ENCODE results near the gene FYN. TPM values are rescaled to one million over a fixed set of nuclear protein-coding genes. Genes with fewer than 3 reads are reported as not detected.

FYN gene
- total RNA-seq, 1 donor from 2014 or later = 46.3 TPM

DNA sequence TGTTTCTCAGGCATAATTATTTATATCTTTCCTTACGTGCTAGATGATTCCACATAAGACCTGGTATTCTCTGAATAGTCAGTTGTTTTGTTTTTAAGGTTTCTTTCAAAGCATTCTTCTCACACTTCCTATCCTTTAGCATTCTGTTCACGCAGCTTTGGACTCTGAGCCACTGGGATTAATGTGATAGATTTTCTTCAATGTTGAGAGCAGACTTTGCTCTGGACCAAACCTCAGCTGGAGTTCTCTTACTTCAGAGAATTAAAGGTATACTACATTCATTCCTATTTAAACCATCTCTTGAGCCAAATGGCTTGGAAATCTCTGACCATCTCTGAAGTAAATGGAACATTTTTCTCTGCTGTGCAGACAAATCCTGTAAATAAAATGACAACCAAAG lies 196.9 kb downstream of the FYN start:
- H3K36me3 ChIP-seq = peaks cover 39% of the 10 kb centered on the region
- no peak overlapping the region for H3K4me3 ChIP-seq
- no peak for DNase-seq
- no peaks in the 10 kb centered on the region for H3K9me3 ChIP-seq (replicated peaks)
- peaks cover 38% of the 10 kb centered on the region for H3K4me1 ChIP-seq
- intact Hi-C loops (cut with micrococcal nuclease) = no loop called here
- no peak overlapping the region for H3K27ac ChIP-seq (replicated peaks)
- no peak for TF ChIP-seq CTCF (IDR thresholded peaks at IDR 0.05; ENCODE audit: borderline replicate concordance)
- H3K27me3 ChIP-seq (ENCODE audit: low read depth) = no peaks in the 10 kb centered on the region

- Histone ChIP-seq H3K4me3 (no peak overlapping the region), H3K9me3 (replicated peaks) (no peaks in the 10 kb centered on the region), H3K4me1 (peaks cover 24% of the 10 kb centered on the region), H3K36me3 (peaks cover 48% of the 10 kb centered on the region), H3K27ac (replicated peaks) (no peak overlapping the region), H3K27me3 (ENCODE audit: low read depth) (no peaks in the 10 kb centered on the region)
- TF ChIP-seq CTCF (IDR thresholded peaks at IDR 0.05; ENCODE audit: borderline replicate concordance) = no peak
- no peak for DNase-seq
- intact Hi-C loops (cut with micrococcal nuclease) = no loop called here
Observed at GRCh38 chr6:111674883-111675282, 198.4 kb downstream of the FYN start.

DNA sequence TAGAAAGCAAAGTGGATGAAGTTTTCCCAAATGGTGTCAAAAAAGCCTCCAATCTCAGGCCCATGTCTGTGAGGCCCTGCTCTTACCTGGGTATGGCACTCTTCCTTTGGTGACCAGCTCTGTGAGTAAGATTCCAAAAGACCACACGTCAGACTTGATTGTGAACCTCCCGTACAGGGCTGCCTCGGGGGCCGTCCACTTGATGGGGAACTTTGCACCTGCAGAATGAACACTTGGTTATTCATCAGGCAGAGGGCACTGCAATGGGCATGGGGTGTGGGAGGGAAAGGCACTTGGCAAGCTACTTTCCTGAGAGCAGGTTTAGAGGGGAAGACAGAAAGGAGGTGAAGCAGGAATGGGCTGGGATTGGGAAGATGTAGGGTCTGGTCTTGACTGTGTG lies 198.8 kb downstream of the FYN start:
- peaks cover 19% of the 10 kb centered on the region for H3K4me1 ChIP-seq
- intact Hi-C loops (cut with micrococcal nuclease) = no loop called here
- H3K27me3 ChIP-seq (ENCODE audit: low read depth) = no peaks in the 10 kb centered on the region
- peaks cover 53% of the 10 kb centered on the region for H3K36me3 ChIP-seq
- no peak for TF ChIP-seq CTCF (IDR thresholded peaks at IDR 0.05; ENCODE audit: borderline replicate concordance)
- H3K9me3 ChIP-seq (replicated peaks) = no peaks in the 10 kb centered on the region
- H3K4me3 ChIP-seq = no peak overlapping the region
- no peak for DNase-seq
- no peak overlapping the region for H3K27ac ChIP-seq (replicated peaks)

DNA sequence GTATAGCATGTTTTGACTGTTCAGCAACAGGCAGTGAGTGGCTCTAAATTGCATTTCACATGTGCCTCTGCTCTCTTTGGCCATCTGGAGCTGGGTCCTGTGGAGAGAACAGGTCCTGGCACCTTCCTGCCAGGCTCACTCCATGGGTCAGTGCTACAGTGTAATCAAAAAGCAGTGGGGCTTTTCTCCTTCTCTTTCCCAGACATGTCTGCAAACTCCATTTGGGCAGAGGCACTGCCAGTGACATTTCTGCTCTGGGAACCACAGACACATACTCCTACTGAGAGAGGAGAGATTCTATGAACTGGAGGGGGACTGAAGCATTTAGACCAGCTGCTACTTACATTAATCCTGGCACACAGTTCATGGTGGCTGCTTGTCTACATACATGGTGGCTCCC lies 199.3 kb downstream of the FYN start:
- Histone ChIP-seq H3K9me3 (replicated peaks) (no peaks in the 10 kb centered on the region), H3K27ac (replicated peaks) (no peak overlapping the region), H3K36me3 (peaks cover 53% of the 10 kb centered on the region), H3K4me1 (peaks cover 17% of the 10 kb centered on the region), H3K27me3 (ENCODE audit: low read depth) (no peaks in the 10 kb centered on the region), H3K4me3 (no peak overlapping the region)
- TF ChIP-seq CTCF (IDR thresholded peaks at IDR 0.05; ENCODE audit: borderline replicate concordance) = no peak
- intact Hi-C loops (cut with micrococcal nuclease) = no loop called here
- DNase-seq = no peak

DNA sequence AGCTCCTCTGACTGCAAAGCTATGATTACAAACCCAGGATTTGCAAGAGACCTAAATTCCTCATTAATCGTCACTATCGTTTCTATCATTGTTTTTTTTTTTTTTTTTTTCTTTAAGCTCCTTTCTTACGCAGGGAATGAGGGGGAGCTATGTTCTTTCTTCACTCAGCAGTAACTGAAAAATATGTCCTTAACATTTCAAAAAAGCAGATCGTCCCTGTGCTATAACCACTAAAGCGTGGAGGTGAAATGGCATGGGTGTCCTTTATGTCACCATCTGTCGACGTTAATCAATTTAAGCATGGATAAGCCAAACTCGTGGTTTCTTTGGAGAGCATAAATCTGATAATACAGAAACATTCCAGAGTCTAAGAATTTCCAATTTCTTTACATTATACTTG lies 199.7 kb downstream of the FYN start:
- TF ChIP-seq CTCF (IDR thresholded peaks at IDR 0.05; ENCODE audit: borderline replicate concordance) = no peak
- peaks cover 18% of the 10 kb centered on the region for H3K4me1 ChIP-seq
- peaks cover 53% of the 10 kb centered on the region for H3K36me3 ChIP-seq
- H3K27me3 ChIP-seq (ENCODE audit: low read depth) = no peaks in the 10 kb centered on the region
- intact Hi-C loops (cut with micrococcal nuclease) = no loop called here
- no peak overlapping the region for H3K4me3 ChIP-seq
- DNase-seq = no peak
- H3K27ac ChIP-seq (replicated peaks) = no peak overlapping the region
- no peaks in the 10 kb centered on the region for H3K9me3 ChIP-seq (replicated peaks)

Data from left ventricle myocardium inferior (tissue), 1 donor.